SK-N-SH treated with all-trans-retinoic acid at 6 μM for 48 hours (cell line): ENCODE results near the gene TYW1B.
A peak's percentile ranks its signal among the peaks of the same experiment; 100 is the strongest.
"Not testable (repeated sequence)": the region's sequence is repeated elsewhere in the genome, so short reads cannot be mapped to it uniquely, and the experiment has no call there.

Source experiments
- ATAC-seq: fragments of 200-7000 bp; cut with Tn5 transposase; 3 replicates; pipeline ENCODE4 v1.9.1; 2020; ENCODE audit warnings: mild to moderate bottlenecking, moderate library complexity
- ARNTL ChIP-seq: fragments of 450-650 bp; formaldehyde crosslinking; IDR thresholded peaks from 2 replicates; pipeline ENCODE4 v1.5.0; 2020; ENCODE audit warnings: low read depth, mild to moderate bottlenecking, moderate library complexity, borderline replicate concordance
- CSDC2 ChIP-seq: fragments of 250-450 bp; sonication (Bioruptor Pico); IDR thresholded peaks from 2 replicates; pipeline ENCODE4 v1.5.0; 2020; ENCODE audit warnings: mild to moderate bottlenecking, moderate library complexity
- ESRRG ChIP-seq: fragments of 250-450 bp; sonication (Bioruptor Pico); IDR thresholded peaks from 2 replicates; pipeline ENCODE4 v1.6.1; 2021; ENCODE audit warnings: mild to moderate bottlenecking
- GLIS3 ChIP-seq: fragments of 250-450 bp; sonication (Bioruptor Pico); IDR thresholded peaks from 2 replicates; pipeline ENCODE4 v1.5.0; 2020; ENCODE audit warnings: mild to moderate bottlenecking, moderate library complexity
- ISL1 ChIP-seq: fragments of 250-450 bp; sonication (Bioruptor Pico); IDR thresholded peaks from 2 replicates; pipeline ENCODE4 v2.1.2; 2022; ENCODE audit warnings: mild to moderate bottlenecking, moderate library complexity
- RARB ChIP-seq: fragments of 250-450 bp; sonication (Bioruptor Pico); IDR thresholded peaks from 2 replicates; pipeline ENCODE4 v1.8.0; 2021; ENCODE audit warnings: mild to moderate bottlenecking, moderate library complexity
- SNAI2 ChIP-seq: fragments of 250-450 bp; sonication (Bioruptor Pico); IDR thresholded peaks from 2 replicates; pipeline ENCODE4 v1.5.0; 2020; ENCODE audit warnings: mild to moderate bottlenecking, moderate library complexity
- TCF4 ChIP-seq: fragments of 250-450 bp; sonication (Bioruptor Pico); IDR thresholded peaks from 2 replicates; pipeline ENCODE4 v1.8.0; 2021; ENCODE audit warnings: mild to moderate bottlenecking, moderate library complexity, borderline replicate concordance
- TOX ChIP-seq: fragments of 250-450 bp; sonication (Bioruptor Pico); IDR thresholded peaks from 2 replicates; pipeline ENCODE4 v1.8.0; 2021; ENCODE audit warnings: mild to moderate bottlenecking, moderate library complexity, borderline replicate concordance
- ZC3H10 ChIP-seq: fragments of 250-450 bp; sonication (Bioruptor Pico); IDR thresholded peaks from 2 replicates; pipeline ENCODE4 v1.5.1; 2021; ENCODE audit warnings: mild to moderate bottlenecking, moderate library complexity
- ZFP30 ChIP-seq: fragments of 450-650 bp; formaldehyde crosslinking; IDR thresholded peaks from 2 replicates; pipeline ENCODE4 v1.5.0; 2022; ENCODE audit warnings: mild to moderate bottlenecking, moderate library complexity
- ZNF8 ChIP-seq: fragments of 450-650 bp; formaldehyde crosslinking; IDR thresholded peaks from 2 replicates; pipeline ENCODE4 v1.5.0; 2020; ENCODE audit warnings: mild to moderate bottlenecking, moderate library complexity
- TF ChIP-seq, protein P1 (sequence below): fragments of 250-450 bp; sonication (Bioruptor Pico); IDR thresholded peaks from 2 replicates; pipeline ENCODE4 v1.8.0; 2021; ENCODE audit warnings: low read depth, mild to moderate bottlenecking, moderate library complexity, borderline replicate concordance
- TF ChIP-seq, protein P2 (sequence below): fragments of 250-450 bp; sonication (Bioruptor Pico); IDR thresholded peaks from 2 replicates; pipeline ENCODE4 v1.5.1; 2021; ENCODE audit warnings: mild to moderate bottlenecking, moderate library complexity
- TF ChIP-seq, protein P3 (sequence below): fragments of 250-450 bp; sonication (Bioruptor Pico); IDR thresholded peaks from 2 replicates; pipeline ENCODE4 v1.8.0; 2020; ENCODE audit warnings: mild to moderate bottlenecking, moderate library complexity, borderline replicate concordance
- TF ChIP-seq, protein P4 (sequence below): fragments of 250-450 bp; sonication (Bioruptor Pico); IDR thresholded peaks from 2 replicates; pipeline ENCODE4 v1.5.0; 2020; ENCODE audit warnings: mild to moderate bottlenecking, moderate library complexity

TYW1B gene

DNA sequence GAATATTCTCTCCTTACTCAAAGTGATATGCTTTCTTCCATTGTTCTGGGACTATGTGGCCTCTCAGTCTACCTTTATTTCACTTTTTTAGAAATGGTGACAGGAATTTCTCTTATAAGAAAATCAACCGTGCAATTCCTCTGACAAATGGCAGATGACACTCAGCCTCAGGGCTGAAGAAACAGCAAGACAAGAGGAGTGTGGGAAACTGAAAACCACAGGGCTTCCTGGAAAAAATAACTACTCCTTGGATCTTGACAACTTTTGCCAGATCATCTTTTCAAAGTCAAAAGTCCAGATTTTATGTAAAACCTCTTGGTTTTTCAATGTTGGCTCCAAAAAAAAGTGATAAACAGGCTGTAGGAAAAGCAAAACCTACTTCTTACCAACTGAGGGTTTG is 121.5 kb downstream of the TYW1B start:
- no peak for TF ChIP-seq SNAI2 (CRISPR knock-in tag)
- no peak for TF ChIP-seq GLIS3 (CRISPR knock-in tag)
- TF ChIP-seq RARB (CRISPR knock-in tag) = no peak
- TF ChIP-seq CSDC2 (CRISPR knock-in tag) = no peak
- no peak for TF ChIP-seq ZNF8 (CRISPR knock-in tag)
- no peak for ATAC-seq

DNA sequence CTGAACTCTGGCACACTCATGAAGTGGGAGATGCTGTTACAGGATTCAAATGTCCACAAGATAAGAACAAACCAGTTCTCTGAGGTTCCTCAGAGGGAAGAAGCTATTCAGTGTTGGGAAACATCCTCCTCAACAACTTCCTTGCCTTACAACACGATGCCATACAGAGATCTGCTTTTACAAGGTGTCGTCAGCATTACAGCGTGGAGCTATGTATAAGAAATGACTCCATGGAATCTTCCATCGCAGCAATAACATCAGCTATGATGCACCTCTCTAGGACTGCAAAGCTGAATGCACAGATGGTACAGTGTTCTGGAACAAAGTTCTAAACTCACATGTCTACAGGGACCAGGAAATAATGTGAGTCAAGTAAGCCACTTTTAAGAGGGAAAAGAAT is 122.3 kb downstream of the TYW1B start:
- not testable (repeated sequence) for ATAC-seq

DNA sequence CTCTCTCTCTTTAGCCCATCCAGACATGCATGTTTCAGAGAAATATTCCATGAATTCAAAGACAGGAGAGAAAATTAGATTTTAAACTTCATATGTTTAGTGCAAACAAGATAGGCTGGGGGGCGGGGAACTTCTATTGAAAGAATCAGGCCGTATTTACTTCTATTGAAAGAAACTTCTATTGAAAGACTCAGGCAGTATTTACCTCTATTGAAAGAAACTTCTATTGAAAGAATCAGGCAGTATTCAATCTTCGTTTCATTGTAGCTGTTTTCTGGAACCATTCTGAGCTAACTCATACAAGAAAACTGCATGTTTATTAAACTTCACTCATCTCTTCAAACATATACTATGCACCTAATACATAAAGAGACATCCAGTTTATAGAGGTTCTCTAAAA is 123.1 kb downstream of the TYW1B start:
- TF ChIP-seq ARNTL (CRISPR knock-in tag) (no peak), ZC3H10 (CRISPR knock-in tag) (no peak), TOX (CRISPR knock-in tag) (no peak), RARB (CRISPR knock-in tag) (no peak), TCF4 (CRISPR knock-in tag) (no peak), ZNF8 (CRISPR knock-in tag) (no peak), ZFP30 (CRISPR knock-in tag) (no peak), ESRRG (no peak), ISL1 (no peak), SNAI2 (CRISPR knock-in tag) (no peak)
- TF ChIP-seq, protein P1, sequence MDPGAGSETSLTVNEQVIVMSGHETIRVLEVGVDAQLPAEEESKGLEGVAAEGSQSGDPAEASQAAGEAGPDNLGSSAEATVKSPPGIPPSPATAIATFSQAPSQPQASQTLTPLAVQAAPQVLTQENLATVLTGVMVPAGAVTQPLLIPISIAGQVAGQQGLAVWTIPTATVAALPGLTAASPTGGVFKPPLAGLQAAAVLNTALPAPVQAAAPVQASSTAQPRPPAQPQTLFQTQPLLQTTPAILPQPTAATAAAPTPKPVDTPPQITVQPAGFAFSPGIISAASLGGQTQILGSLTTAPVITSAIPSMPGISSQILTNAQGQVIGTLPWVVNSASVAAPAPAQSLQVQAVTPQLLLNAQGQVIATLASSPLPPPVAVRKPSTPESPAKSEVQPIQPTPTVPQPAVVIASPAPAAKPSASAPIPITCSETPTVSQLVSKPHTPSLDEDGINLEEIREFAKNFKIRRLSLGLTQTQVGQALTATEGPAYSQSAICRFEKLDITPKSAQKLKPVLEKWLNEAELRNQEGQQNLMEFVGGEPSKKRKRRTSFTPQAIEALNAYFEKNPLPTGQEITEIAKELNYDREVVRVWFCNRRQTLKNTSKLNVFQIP = no peak
- TF ChIP-seq, protein P2, sequence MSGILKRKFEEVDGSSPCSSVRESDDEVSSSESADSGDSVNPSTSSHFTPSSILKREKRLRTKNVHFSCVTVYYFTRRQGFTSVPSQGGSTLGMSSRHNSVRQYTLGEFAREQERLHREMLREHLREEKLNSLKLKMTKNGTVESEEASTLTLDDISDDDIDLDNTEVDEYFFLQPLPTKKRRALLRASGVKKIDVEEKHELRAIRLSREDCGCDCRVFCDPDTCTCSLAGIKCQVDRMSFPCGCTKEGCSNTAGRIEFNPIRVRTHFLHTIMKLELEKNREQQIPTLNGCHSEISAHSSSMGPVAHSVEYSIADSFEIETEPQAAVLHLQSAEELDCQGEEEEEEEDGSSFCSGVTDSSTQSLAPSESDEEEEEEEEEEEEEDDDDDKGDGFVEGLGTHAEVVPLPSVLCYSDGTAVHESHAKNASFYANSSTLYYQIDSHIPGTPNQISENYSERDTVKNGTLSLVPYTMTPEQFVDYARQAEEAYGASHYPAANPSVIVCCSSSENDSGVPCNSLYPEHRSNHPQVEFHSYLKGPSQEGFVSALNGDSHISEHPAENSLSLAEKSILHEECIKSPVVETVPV (CRISPR knock-in tag) = no peak
- TF ChIP-seq, protein P3, sequence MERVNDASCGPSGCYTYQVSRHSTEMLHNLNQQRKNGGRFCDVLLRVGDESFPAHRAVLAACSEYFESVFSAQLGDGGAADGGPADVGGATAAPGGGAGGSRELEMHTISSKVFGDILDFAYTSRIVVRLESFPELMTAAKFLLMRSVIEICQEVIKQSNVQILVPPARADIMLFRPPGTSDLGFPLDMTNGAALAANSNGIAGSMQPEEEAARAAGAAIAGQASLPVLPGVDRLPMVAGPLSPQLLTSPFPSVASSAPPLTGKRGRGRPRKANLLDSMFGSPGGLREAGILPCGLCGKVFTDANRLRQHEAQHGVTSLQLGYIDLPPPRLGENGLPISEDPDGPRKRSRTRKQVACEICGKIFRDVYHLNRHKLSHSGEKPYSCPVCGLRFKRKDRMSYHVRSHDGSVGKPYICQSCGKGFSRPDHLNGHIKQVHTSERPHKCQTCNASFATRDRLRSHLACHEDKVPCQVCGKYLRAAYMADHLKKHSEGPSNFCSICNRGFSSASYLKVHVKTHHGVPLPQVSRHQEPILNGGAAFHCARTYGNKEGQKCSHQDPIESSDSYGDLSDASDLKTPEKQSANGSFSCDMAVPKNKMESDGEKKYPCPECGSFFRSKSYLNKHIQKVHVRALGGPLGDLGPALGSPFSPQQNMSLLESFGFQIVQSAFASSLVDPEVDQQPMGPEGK (CRISPR knock-in tag) = no peak
- TF ChIP-seq, protein P4, sequence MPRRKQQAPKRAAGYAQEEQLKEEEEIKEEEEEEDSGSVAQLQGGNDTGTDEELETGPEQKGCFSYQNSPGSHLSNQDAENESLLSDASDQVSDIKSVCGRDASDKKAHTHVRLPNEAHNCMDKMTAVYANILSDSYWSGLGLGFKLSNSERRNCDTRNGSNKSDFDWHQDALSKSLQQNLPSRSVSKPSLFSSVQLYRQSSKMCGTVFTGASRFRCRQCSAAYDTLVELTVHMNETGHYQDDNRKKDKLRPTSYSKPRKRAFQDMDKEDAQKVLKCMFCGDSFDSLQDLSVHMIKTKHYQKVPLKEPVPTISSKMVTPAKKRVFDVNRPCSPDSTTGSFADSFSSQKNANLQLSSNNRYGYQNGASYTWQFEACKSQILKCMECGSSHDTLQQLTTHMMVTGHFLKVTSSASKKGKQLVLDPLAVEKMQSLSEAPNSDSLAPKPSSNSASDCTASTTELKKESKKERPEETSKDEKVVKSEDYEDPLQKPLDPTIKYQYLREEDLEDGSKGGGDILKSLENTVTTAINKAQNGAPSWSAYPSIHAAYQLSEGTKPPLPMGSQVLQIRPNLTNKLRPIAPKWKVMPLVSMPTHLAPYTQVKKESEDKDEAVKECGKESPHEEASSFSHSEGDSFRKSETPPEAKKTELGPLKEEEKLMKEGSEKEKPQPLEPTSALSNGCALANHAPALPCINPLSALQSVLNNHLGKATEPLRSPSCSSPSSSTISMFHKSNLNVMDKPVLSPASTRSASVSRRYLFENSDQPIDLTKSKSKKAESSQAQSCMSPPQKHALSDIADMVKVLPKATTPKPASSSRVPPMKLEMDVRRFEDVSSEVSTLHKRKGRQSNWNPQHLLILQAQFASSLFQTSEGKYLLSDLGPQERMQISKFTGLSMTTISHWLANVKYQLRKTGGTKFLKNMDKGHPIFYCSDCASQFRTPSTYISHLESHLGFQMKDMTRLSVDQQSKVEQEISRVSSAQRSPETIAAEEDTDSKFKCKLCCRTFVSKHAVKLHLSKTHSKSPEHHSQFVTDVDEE (CRISPR knock-in tag) = no peak
- ATAC-seq = no peak

DNA sequence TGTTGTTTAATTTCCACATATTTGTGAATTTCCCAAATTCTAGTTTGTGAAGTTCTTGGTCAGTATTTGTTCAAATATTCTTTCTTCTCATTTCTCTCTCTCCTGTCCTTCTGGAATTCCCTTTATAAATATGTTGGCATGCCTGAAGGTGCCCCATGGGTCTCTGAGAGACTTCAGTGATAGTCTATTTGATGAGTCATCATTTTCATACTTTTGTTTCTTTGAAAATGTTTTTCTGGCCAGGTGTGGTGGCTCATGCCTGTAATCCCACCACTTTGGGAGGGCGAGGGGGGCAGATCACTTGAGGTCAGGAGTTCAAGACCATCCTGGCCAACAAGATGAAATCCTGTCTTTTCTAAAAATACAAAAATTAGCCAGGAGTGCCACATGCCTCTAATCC is 127.5 kb downstream of the TYW1B start:
- ATAC-seq = not testable (repeated sequence)

DNA sequence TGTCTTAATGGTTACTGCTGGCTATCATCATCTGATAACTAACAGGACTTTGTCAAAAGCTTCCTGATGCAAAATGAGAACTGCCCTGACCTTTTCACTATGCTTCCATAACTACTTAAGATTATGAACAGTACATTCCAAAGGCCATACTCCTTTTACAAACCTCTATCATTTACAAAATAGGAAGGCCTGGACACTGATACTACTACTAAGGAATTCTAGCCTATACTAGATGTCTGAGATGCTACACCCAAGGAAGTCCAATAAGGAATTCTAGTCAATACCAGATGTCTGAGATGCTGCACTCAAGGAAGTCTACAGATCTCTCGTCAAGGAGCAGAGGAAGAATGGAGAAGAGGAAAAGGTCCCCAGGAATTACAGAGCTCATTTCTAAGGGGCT is 130.9 kb downstream of the TYW1B start:
- peak; percentile 98 for ATAC-seq

DNA sequence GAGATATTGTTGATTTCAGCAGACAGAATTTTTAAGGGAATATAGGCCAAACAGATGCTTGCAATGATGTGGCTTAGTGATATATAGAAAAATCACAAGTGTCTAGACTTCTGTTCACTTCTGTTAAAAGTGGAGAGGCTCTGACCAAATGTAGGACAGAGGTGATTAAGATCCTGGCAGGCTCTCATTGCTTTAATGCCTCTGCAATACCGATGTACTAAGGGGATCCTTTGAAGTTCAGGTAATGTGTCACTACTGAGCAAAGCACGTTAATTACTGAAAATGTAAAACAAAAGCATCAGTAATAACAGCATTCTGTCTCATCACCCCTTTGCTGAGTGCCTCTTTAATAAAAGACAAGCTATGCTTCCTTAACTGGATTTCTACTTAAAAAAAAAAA is 131.4 kb downstream of the TYW1B start:
- ATAC-seq = peak; percentile 53
- 0 out of 2 replicates have a peak, but pooled peaks have one; percentile 24 for TF ChIP-seq ISL1

DNA sequence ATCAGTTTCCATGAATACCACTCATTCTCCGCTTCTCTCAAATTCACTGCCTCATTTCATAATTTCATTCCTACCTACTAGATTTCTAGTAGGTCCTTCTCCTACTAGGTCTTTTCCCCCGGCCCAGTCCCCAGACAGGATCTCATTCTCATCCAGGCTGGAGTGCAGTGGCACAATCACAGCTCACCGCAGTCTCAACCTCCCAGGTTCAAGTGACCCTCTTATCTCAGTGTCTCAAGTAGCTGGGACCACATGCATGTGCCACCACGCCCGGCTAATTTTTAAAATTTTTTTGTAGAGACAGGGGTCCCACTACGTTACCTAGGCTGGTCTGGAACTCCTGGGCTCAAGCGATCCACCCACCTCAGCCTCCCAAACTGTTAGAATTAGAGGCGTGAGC is 132.5 kb downstream of the TYW1B start:
- not testable (repeated sequence) for ATAC-seq

DNA sequence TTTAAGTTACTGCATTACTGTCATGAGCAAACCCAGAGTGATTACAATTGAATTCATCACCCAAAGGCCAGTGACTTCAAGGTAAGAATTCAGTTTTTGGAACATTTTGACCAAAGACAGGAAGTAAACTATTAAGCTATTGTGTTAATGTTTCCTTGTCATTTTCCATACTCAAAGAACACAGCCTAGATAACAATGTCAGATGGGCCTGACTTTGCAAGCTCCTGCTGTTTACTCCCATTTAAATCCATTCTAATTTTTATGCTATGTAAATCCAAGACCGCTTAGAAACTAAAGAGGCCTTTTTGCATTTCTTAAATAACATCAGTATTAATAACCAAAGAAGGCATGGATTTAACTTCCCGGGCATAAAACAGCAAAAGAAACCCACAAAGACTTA is 136.6 kb downstream of the TYW1B start:
- not testable (repeated sequence) for ATAC-seq

DNA sequence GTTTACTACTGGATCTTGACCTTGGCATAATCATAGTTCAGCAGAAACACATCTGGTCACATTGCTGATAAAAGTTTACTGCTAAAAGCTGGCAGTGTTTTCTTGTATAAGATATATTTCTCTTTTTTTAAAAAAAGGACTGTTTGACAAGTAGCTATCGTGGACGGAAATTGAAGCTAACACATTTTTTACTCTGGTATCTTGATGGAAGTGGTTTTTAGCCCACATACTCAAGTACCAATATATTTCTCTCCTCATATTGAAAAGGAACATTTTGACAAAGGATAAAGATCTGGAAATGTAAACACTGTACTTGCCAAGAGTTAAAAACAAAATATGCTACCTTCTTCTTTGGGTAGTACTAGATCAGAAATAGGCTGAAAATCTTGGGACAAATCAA is 137.8 kb downstream of the TYW1B start:
- ATAC-seq = not testable (repeated sequence)

DNA sequence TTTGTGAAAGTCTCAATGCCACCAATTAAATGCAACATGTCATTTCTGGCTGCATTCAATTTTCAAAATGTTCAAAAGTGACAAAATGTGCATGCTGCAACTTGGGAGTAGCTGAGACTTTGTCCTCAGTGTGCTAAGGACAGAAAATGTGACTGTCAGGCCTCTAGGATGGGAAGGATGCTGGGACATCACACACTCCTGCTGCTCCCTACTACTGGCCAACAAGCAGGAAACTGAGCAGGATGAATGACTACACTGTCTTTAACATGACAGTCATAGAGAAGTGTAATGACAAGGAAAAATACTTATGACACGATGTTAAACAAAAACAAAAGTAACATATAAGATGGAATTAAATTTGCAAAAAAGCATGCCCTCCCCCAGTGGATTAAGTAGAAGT is 138.7 kb downstream of the TYW1B start:
- not testable (repeated sequence) for ATAC-seq

DNA sequence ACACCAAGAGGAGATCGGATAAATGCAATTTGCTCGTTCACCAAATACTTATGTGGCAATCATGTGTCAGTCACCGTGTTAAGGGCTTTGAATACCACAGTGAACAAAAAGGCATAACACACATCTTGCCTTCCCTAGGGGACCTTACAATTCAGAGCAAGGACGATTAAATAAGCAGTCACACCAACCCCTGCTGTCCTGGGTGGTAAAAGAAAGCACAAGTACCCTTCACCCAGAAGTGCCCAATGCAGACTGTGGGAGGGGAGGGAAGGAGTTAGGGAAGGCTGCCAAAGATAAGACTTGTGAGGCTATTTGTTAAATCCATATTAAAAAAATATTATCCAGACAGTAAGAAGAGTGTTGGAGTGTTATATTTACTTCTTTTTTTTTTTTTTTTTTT is 146.8 kb downstream of the TYW1B start:
- ATAC-seq = not testable (repeated sequence)

DNA sequence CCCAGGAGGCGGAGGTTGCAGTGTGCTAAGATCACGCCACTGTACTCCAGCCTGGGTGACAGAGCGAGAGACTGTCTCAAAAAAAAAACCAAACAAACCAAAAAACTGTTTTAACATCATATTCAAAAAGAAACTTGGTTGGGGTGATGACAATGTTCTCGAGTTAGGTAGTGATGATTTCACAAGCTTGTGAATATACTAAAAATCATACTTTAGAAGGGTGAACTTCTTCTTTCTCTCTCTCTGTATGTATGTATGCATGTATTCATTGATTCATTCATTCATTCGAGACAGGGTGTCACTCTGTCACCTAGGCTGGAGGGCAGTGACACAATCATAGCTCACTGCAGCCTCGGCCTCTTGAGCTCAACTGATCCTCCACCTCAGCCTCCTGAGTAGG is 151.1 kb downstream of the TYW1B start:
- ATAC-seq = not testable (repeated sequence)
